ENCODE measurements around the gene ETFB. TPM values are rescaled to one million over a fixed set of nuclear protein-coding genes. Genes with fewer than 3 reads are reported as not detected.

Gene ETFB
- total RNA-seq, 2 experiments from 2014 or later = 108 to 132 TPM

- no peak overlapping the region for H3K4me3 Mint-ChIP-seq
- no peaks in the 10 kb centered on the region for H3K9me3 Mint-ChIP-seq
- DNase-seq = no peak
Measured at GRCh38 chr19:51356159-51356801, 9.9 kb downstream of the ETFB start.

GRCh38 chr19:51354742-51355148 lies 11.4 kb downstream of the ETFB start:
- no peaks in the 10 kb centered on the region for H3K27me3 Mint-ChIP-seq
- peak overlapping the region; percentile 15 for H3K4me3 Mint-ChIP-seq
- CTCF ChIA-PET = interaction anchor here (0.9 to 1.5 kb wide), 2 partner anchors 8 to 13 kb away, joined by 3 to 4 read pairs; no protein-coding TSS in a partner anchor
- H3K36me3 Mint-ChIP-seq (ENCODE audit: low read depth) = peaks cover 35% of the 10 kb centered on the region
- H3K4me1 Mint-ChIP-seq = peaks cover 34% of the 10 kb centered on the region
- POLR2A ChIA-PET = no interaction called here
- H3K9me3 Mint-ChIP-seq = no peaks in the 10 kb centered on the region
- DNase-seq = peak; percentile 62
- H3K27ac Mint-ChIP-seq = peak overlapping the region; percentile 75

More at GRCh38 chr19:51356159-51356801, 9.9 kb downstream of the ETFB start:
- POLR2A ChIA-PET = no interaction called here
- no peaks in the 10 kb centered on the region for H3K27me3 Mint-ChIP-seq
- H3K36me3 Mint-ChIP-seq (ENCODE audit: low read depth) = peaks cover 24% of the 10 kb centered on the region
- peaks cover 34% of the 10 kb centered on the region for H3K4me1 Mint-ChIP-seq
- CTCF ChIA-PET = interaction anchor here (0.6 to 1.0 kb wide), 2 partner anchors 17 to 88 kb away, joined by 3 to 4 read pairs; no protein-coding TSS in a partner anchor
- peak overlapping the region; percentile 13 for H3K27ac Mint-ChIP-seq

GRCh38 chr19:51354103-51354741 lies 12.0 kb downstream of the ETFB start:
- POLR2A ChIA-PET = no interaction called here
- peak overlapping the region; percentile 75 for H3K27ac Mint-ChIP-seq
- peaks cover 31% of the 10 kb centered on the region for H3K4me1 Mint-ChIP-seq
- DNase-seq = no peak
- H3K4me3 Mint-ChIP-seq = no peak overlapping the region
- CTCF ChIA-PET = interaction anchor here (0.9 to 1.5 kb wide), 2 partner anchors 9 to 13 kb away, joined by 3 to 4 read pairs; no protein-coding TSS in a partner anchor
- H3K36me3 Mint-ChIP-seq (ENCODE audit: low read depth) = peaks cover 35% of the 10 kb centered on the region
- no peaks in the 10 kb centered on the region for H3K9me3 Mint-ChIP-seq
- no peaks in the 10 kb centered on the region for H3K27me3 Mint-ChIP-seq

- Mint-ChIP-seq H3K27ac (peak overlapping the region; percentile 39), H3K4me3 (no peak overlapping the region), H3K36me3 (ENCODE audit: low read depth) (peaks cover 35% of the 10 kb centered on the region), H3K27me3 (no peaks in the 10 kb centered on the region), H3K4me1 (peaks cover 28% of the 10 kb centered on the region), H3K9me3 (no peaks in the 10 kb centered on the region)
- ChIA-PET CTCF (interaction anchor here (0.9 kb wide), 1 partner anchor 11 kb away, joined by 3 read pairs; the partner anchor contains the start of gene VSIG10L), POLR2A (no interaction called here)
- no peak for DNase-seq
Measured at GRCh38 chr19:51352783-51353360, 13.3 kb downstream of the ETFB start.

- ChIA-PET POLR2A (no interaction called here), CTCF (interaction anchor here (1.1 kb wide), 1 partner anchor 12 kb away, joined by 3 read pairs; no protein-coding TSS in a partner anchor)
- peaks cover 20% of the 10 kb centered on the region for H3K4me1 Mint-ChIP-seq
- peaks cover 35% of the 10 kb centered on the region for H3K36me3 Mint-ChIP-seq (ENCODE audit: low read depth)
- H3K27me3 Mint-ChIP-seq = no peaks in the 10 kb centered on the region
- H3K27ac Mint-ChIP-seq = peak overlapping the region; percentile 64
- no peak overlapping the region for H3K4me3 Mint-ChIP-seq
- DNase-seq = no peak
- H3K9me3 Mint-ChIP-seq = no peaks in the 10 kb centered on the region
Measured at GRCh38 chr19:51351266-51351990, 14.8 kb downstream of the ETFB start.

GRCh38 chr19:51347209-51347928 lies 18.8 kb downstream of the ETFB start:
- Mint-ChIP-seq H3K27ac (no peak overlapping the region), H3K4me1 (no peaks in the 10 kb centered on the region), H3K36me3 (ENCODE audit: low read depth) (peaks cover 37% of the 10 kb centered on the region), H3K9me3 (no peaks in the 10 kb centered on the region), H3K27me3 (no peaks in the 10 kb centered on the region), H3K4me3 (no peak overlapping the region)
- CTCF ChIA-PET = no interaction called here
- no peak for DNase-seq
- POLR2A ChIA-PET = no interaction called here

GRCh38 chr19:51346742-51347141 lies 19.4 kb downstream of the ETFB start:
- Mint-ChIP-seq H3K27me3 (peaks cover 2% of the 10 kb centered on the region), H3K4me3 (no peak overlapping the region), H3K4me1 (no peaks in the 10 kb centered on the region), H3K27ac (no peak overlapping the region), H3K36me3 (ENCODE audit: low read depth) (peaks cover 31% of the 10 kb centered on the region), H3K9me3 (no peaks in the 10 kb centered on the region)
- no peak for DNase-seq
- POLR2A ChIA-PET = no interaction called here
- CTCF ChIA-PET = no interaction called here

- Mint-ChIP-seq H3K4me1 (peaks cover 5% of the 10 kb centered on the region), H3K36me3 (ENCODE audit: low read depth) (peaks cover 18% of the 10 kb centered on the region), H3K27ac (no peak overlapping the region), H3K4me3 (no peak overlapping the region), H3K27me3 (peaks cover 6% of the 10 kb centered on the region), H3K9me3 (no peaks in the 10 kb centered on the region)
- CTCF ChIA-PET = no interaction called here
- POLR2A ChIA-PET = no interaction called here
- no peak for DNase-seq
Measured at GRCh38 chr19:51345076-51345620, 21.0 kb downstream of the ETFB start.

- POLR2A ChIA-PET = interaction anchor here (0.5 kb wide), 1 partner anchor 24 kb away, joined by 3 read pairs; no protein-coding TSS in a partner anchor
Measured at GRCh38 chr19:51342631-51343569, 23.3 kb downstream of the ETFB start.

GRCh38 chr19:51341976-51342580 lies 24.1 kb downstream of the ETFB start, which contains the start of gene VSIG10L:
VSIG10L (minus strand) TSS chr19:51342139; CDS start chr19:51342124, 15 bp downstream.
- Mint-ChIP-seq H3K36me3 (ENCODE audit: low read depth) (peaks cover 15% of the 10 kb centered on the region), H3K27me3 (peaks cover 8% of the 10 kb centered on the region), H3K4me1 (peaks cover 17% of the 10 kb centered on the region), H3K9me3 (no peaks in the 10 kb centered on the region), H3K27ac (peak within 1 kb of the TSS; percentile 6), H3K4me3 (peak within 1 kb of the TSS; percentile 37)
- no peak for DNase-seq
- ChIA-PET CTCF (interaction anchor here (1.2 to 4.3 kb wide), 6 partner anchors 11 to 97 kb away, joined by 3 to 20 read pairs (median 4); no protein-coding TSS in a partner anchor), POLR2A (interaction anchor here (0.6 kb wide), 1 partner anchor 78 kb away, joined by 3 read pairs; no protein-coding TSS in a partner anchor)

More at GRCh38 chr19:51342631-51343569, 23.3 kb downstream of the ETFB start:
- Mint-ChIP-seq H3K4me1 (peaks cover 17% of the 10 kb centered on the region), H3K27ac (no peak overlapping the region), H3K36me3 (ENCODE audit: low read depth) (peaks cover 18% of the 10 kb centered on the region), H3K9me3 (no peaks in the 10 kb centered on the region), H3K27me3 (peaks cover 8% of the 10 kb centered on the region), H3K4me3 (no peak overlapping the region)
- CTCF ChIA-PET = interaction anchor here (0.7 to 4.3 kb wide), 6 partner anchors 10 to 96 kb away, joined by 3 to 20 read pairs (median 3); no protein-coding TSS in a partner anchor
- DNase-seq = no peak
